Stimulated activated CD8-positive, alpha-beta memory T cell treated with anti-CD3 and anti-CD28 coated beads, Interleukin-7, amount 100 ng/mL, for 48 hours (primary cell): Measurements from ENCODE around the gene GRB10.

Source experiments
- DNase-seq, 2 donors: peaks; one replicate each; pipeline ENCODE4 v3.0.0-alpha.2; 2020; ENCODE audit warnings: low read depth in 1 of 2; ENCODE audit errors: extremely low read depth in 1 of 2

The GRB10 gene

DNA sequence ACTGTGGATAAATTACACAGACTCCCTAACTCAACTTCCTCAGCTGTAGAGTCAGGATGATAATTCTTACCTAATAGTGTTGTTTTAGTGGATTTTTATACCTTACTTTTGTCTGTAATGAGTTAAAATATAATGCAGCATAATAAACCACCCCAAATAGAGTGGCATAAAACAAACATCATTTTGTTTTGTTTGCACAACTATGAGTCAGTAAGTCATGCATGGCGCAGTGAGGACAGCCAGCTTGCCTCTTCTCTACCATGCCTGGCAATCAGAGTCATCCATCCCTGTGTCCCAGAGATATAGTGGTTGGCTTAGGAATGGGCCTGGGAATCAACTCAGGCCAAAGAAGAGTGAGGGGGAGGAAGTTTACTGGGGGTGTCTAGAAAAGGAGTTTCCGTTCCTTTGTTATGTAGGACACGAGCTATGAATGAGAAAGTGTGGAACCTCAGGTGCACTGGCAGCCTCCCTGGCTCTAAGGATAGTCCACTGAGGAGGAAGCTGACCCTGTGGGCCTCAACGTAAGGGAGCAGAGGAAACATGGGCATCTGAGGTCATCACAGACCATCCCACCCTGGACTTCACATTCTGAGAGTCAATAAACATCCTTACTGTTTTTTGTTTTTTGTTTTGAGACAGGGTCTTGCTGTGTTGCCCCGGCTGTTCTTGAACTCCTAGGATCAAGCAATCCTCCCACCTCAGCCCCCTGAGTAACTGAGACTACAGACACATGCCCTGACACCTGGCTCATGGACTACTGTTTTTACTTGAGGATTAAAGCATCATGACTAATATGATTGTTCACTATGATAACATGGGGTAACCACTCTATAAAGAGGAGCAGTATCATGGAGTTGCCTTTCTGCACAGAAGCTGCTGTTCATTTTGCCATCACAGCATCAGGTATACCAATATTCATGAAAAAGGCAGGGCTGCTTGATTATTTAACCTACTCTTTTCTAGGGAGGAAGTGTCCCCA, 21.0 kb upstream of the GRB10 start:
- no peak for DNase-seq

DNA sequence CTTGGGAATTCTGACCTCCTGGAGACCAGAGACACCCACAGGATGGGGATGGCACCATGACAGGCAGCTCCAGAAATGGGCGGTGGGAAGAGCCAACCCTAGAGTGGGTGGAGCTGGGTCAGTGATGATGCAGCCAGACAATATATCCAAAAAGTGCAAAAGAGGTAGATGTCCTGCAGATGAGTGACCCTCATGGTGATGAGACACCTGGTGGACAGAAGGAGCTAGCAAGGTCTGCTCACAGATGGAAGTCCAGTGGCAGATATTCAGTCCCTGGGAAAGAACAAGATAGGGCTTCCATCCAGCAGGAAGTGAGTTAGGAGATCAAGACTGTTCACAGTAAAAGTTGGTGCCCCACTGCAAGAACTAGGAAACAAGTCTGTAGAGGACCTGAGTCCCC, 19.2 kb upstream of the GRB10 start:
- DNase-seq, result no peak

DNA sequence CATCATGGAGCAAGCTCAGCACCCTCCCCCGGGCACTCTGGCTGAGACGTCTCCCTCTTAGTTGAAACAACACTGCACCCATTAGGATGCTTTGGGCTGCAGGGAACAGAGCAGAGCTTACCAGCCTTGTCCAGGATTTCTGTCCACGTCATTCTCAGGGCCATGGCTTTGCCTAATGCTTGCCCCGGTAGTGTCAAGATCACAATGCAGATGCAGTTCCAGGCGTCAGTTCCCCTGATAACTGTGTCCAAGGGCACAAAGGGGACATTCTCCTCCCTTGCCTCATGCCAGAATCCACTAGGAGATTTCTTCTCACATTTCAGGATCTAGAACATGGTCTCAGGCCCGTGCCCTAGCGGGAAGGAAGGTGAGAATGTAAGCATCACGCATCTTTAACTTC, 17.2 kb upstream of the GRB10 start:
- no peak for DNase-seq

DNA sequence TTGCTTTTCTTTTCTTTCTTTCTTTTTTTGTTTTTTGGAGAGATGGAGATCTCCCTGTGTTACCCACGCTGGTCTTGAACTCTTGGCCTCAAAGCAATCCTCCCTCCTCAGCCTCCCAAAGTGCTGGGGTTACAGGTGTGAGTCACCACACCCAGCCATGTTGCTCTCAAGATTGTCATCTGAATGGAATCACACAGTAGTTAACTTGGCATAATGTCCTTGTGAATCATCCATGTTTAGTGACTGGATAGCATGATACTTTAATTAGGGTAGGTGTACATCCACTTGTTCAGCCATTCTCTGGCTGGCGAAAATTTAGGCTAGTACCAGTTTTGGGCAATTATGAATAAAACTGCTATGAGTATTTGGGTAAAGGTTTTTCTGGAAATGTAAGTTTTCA, 15.4 kb upstream of the GRB10 start:
- DNase-seq, result no peak

DNA sequence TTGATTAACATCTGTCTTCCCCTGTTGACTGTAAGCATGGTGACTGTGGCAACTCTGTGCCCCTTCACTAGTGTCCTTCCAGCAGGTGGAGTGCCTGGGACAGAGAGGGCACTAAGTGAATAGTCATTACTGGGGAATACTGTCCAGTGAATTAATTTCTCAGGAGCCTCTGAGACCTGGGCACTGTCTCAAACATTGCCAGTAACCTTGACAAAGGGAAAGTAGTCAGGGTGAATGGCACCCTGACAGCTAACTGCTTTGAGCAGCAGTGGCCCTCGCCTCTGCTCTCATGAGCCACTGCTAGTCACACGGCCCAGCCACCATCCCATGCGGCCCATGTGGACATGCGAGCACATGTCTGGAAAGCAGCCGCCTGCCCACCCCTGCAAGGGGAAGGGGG, 13.1 kb upstream of the GRB10 start:
- DNase-seq, result no peak

DNA sequence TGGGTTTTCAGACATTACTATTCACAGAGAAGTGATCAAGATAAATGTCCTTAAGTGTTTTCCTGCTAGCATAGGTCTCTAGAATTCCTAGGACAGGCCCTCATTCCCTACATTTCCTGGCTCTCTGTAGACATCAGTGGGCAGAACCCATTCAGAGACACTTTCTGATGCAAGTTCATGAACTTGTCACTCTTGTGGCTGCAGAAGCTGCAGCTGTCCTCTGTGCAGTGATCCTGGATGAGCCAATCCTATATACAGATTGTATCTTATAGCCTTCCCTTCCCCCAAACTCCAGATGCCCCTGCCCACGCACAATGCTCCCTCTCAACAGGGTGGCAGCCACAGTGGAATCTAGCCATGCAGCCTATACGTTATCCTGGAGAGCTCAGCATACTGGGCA, 12.6 kb upstream of the GRB10 start:
- no peak for DNase-seq

DNA sequence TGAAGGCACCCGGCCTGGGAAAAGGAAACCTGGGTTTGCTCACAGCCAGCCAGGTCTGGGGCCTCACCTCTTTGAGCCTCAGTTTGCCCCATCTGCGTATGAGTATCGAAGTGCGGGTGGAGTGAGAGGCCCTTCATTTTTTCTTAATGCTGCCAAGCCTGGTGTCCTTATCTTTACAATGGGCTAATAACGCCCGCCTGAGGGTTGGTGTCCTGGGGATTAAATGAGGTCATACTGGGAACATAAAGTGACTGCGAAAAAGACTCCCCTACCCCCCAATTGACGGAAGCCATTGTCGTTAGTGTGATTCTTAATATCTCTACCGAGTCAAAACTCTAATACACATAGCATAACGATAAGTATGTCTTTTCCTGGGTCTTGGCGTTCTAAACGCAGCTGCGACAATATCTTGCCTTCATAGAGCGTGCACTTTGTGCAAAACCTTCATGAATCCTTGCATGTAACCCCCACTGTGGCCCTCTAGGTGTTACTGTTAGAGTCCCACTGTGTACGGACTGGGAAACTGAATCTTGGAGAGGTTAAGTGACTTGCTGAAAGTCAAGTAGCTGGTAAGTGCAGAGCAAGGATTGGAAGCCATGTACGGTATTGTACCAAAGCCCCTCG, 11.4 kb upstream of the GRB10 start:
- DNase-seq, result no peak

DNA sequence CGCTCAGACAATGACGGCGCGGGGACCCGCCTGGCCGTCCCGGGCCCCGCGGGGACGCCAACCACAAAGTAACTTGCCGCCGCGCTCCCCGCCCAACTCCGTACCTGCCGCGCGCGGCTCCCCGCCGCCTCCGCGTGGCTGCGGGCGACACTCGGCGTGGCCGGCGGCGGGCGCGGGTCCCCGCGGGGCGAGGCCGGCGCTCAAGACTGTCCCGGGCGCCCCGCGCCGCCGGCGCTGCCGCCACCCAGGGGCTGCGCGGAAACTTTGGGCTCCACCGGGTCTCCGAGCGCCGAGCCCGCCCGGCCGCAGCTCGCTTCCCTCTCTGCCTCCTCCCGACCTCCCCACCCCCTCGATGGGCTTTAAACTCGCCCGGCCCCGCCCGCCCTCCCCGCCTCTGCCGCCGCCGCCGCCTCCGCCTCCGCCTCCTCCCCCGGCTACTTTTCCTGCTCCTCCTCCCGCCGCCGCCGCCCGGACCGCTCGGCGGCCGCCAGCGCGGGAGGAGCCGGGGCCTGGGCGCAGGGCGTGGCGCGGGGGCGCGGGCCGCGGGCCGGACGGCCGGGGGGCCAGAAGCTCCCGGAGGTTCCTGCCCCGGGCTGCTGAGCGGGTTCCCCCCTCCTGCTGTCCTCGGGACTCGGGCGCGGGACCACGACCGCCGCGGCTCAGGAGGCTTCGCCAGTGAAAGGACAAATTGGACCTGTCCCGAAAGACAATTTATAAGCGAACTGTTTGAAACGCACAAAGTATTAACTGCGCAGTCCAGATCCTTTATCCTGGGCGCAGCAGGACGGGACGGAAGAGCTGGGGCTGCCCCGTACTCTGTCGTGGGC, 10.6 kb upstream of the GRB10 start:
- DNase-seq, result no peak

DNA sequence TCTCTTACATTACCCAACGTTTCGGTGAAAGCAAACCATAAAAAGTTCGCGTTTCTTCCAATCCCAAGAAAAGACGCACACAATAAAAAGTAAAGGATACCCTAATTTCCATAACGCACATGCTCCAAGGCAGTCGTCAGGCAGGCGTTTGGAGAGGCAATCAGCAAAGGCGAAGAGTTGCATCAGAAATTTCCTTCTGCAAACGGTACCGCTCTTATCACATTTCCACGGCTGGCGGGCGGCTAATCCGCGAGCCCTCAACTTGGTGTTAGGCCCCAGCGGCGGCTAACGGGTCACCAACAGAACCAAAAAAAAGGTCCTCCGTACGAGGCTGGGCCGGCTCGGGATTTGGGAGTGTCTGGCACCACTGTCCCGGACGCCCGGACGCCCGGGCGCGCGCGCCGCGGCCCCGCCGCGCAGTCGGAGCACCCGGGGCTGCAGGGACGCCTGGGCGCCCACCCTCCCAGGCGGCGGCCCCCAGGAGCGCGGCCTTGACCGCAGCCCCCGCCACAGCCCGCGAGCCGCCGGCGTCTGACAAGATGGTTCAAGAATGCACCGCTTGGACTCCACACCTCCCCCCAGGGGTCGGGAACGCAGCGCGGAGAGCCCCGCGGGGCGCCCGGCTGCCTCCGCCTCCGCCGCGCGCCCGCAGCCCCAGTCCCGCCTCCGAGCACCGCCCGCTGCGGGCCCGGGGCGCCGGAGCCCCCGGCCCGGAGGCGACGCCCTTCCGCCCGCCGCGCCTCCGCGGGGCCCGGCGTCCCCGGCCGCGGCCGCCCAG, 9.8 kb upstream of the GRB10 start:
- DNase-seq, result no peak

DNA sequence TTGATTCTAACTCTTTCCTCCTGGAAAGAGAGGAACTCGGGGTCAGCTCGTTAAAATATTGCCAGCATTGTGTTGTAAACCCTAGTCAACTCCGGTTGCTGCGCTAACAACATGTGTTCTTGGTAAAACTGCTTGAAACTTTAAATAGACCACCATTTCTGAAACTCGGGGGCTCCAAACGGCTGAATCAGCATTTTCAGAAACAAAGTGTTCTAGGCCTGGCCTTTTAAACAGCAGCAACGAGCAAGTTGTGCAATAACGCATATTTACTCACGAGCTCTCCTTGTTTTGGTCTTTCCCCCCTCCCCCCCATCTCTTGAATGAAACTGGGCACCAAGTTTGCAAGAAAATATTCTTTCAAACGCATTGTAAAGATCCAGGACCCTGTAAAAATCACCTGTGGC, 9.2 kb upstream of the GRB10 start:
- no peak for DNase-seq

DNA sequence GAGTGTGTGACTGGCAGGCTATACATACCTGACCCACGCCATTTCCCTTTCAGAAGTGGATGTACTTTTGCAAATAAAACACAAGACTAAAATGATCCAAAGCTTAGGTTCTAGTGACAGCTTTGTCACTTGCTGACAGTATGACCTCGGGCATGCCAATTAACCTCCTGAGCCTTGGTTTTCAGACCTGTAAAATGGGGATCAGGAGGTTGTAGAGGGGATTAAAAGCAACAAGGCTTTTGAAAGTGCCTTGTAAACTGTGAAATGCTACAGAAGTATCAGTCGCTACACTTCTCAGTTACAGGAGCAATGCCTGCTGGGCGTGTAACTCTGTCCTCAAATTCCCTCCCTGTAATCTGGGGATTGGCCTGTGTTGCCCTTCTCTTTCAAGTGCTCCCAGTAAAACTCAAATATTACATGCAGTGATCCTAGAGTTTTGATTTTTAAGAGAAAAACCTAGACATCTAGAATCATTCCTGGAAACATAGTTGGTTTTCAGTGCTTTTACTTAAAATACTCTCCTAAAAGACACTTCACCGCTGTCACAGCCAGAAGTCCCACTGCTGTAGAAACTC, 8.8 kb upstream of the GRB10 start:
- DNase-seq, result no peak

DNA sequence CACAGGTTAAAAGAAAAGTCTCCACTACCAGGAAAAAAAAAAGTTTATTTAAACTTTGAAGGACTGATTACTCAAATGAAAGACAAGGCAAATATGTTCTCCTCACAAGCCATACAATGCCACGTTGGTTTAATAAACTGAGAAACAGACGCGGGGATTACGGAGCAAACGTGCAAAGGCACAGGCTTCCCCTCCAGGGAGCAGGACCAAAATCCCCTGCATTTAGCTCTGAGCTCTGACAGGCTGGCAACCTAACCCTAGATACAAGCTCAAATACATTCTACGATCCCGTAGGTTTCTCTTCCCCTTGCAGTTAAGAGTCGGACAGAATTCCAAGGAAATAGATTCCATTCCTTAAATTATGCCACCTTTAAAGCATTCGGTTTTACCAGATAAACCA, 7.7 kb upstream of the GRB10 start:
- no peak for DNase-seq

DNA sequence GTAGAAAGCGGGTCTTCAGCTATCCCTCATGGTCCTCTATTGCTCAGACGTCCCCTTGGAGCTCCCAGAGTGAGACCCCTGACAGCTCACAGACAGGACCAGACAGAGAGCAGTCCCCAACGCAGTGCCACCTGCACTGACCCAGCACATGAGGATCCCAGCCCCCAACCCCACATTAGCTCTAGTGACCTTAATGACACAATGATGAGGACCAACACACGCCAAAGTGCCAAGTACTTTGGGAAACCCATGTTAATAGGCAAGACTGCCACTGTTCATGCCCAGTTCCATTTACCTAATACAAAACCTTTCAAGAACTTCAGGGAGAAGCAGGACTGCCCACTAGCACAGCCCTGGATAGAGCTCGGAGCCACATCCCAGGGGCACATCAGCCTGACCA, 5.7 kb upstream of the GRB10 start:
- no peak for DNase-seq

DNA sequence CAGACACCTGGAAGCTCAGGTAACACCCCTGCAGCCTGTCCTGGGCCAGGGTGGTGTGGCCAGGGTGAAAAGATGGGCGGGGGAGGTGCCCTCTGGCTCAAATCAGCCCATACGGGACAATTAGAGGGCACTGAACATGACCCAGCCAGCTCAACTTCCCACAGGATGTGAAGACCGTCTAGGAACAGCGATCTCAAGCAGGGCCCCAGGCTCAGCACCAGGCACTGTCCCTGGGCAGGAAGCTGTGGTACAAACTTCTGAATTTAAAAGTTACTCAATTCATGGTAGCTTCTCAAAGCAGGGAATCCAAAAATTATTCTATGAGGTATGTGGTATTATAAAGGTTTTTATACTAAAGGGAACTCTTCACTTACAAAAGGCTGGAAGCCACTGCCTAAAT, 5.1 kb upstream of the GRB10 start:
- DNase-seq, result no peak

DNA sequence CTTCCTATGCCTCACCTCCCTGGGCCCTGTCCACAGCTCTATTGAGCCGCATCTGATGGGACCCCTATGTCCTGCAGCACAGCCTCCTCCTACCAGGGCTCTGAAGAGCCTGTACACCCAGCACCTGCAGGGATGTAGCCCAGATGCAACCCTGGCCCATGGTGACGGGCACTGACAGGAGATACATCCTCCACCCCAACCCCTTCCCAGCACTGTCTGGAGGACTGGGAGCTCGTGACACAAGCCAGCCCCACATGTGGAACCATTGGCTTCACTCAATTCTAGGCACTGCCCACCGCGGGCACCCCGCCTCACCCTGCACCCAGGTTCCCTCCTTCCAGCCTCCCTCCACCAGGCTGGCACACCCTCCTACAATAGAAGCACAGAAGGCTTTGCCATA, 2.6 kb upstream of the GRB10 start:
- no peak for DNase-seq

DNA sequence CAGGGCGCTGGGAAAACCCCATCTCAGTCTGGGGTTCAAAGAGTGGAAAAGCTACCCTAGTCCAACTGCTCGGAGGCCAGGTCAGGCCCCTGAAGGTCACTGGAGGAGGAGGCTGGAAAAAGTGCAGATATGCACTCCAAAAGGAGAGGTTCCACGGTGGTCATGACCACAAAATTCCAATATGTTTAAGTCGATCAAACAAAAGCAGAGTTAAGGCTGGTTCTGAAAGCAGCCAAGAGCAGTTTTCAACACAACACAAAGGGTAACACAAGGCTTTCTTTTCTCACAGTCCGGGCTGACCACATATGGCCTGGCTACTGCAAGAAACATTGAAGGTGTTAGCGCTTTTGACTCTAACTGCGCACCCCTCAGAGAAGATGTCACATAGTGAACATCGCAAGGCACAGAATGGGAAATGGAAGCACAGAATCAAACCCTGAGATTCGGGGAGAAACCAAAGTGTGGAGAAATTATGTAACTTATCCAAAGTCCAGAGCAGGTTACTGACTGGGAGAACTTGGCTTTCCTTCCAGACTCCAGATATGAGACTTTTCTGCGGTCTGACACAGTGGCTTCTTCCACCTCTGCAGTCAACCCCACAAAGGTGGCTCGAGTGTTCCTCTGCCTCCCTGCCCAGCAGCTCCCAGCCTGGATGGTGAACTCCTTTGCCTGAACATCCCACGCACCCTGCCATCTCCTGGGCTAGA, 1.3 kb upstream of the GRB10 start:
- DNase-seq, result no peak

DNA sequence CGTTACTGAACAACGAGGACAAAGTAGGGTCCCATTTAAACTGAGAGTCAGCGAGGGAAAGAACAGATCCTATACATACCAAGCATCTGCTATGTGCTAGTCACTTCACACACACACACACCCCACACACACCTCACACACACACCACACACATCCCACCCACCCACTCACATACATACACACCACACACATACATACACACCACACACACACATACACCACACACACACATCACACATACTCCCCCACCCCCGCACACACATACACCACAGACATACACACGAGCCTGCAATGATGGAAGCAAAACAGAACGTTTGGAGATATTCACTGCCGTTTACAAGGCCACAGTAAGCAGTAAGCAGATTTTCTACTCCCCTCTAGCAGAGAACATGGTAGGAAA, 607 bp upstream of the GRB10 start:
- DNase-seq, result no peak

DNA sequence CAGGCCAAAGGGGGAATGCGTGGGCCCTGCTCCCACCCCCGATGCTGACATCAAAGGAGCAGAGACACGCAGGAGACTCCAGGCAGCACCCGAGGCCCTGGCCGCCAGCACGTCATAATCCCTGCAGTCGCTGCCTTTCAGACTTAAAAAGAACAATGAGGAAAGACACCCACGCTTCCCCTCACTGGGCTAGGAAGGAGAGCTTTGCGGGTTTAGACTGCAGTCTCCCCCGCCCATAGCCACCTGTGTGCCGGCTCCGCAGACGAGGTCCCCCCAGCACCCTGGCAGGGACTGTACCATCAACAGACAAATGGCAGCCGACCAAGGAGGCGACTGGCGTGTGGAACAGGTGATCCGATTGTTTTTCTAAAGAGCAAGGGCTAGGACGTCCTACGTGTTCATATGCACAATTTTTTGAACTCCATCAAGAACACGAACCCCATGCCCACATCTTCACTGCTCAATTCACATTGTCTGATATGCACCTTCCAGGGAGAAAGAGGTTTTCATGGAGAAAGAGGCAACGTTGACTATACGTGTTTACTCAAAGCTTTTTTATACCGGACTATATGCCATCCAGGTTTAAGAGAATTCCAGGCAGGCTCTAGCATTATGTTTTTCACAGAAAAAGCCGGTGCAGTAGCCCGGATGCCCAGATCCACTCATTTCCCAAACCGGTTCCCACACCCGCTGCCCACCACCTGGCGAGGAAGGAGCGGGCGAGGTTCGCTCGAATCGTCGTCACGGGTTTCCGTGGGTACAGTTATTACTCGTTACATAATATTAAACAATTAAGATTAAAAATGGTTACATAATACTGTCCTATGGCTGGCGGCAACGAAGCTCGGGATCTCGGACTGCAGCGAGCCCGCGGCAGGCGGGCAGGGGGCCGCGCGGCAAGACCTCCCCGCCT, 1.1 kb downstream of the GRB10 start:
- no peak for DNase-seq

DNA sequence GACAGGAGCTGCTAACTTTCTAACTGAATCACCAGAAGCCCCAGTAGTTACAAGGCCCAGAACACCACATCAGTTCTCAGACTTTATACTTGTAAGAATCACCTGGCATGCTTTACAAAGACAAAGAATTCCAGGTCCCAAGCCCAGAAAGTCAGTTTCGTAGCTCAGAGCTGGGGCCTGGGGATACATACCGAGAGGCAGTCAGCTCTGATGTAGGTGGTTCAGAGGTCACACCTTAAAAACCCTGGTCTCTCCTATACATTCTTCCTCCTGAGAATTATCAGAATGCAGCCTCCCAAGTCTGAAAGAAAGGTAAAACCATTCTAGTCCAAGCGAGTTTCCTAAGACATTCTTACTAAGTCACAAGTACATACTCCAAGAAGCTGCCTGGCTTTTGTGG, 2.3 kb downstream of the GRB10 start:
- no peak for DNase-seq
